ENCODE data around the gene ZNF24. TPM values are rescaled to one million over a fixed set of nuclear protein-coding genes. Genes with fewer than 3 reads are reported as not detected.
A peak's percentile ranks its signal among the peaks of the same experiment; 100 is the strongest.

ZNF24 gene
- polyA plus RNA-seq, 3 donors = 12.9 to 64.4 (median 54.3) TPM

- peak; percentile 98 for TF ChIP-seq CTCF (IDR thresholded peaks at IDR 0.05)
- no peak overlapping the region for H3K4me2 ChIP-seq (replicated peaks; ENCODE audit: extremely low read depth, low read length, poor library complexity, severe bottlenecking)
- peaks cover 0 to under 1% (median 0%) of the 10 kb centered on the region in 7 donors for H3K9me3 Mint-ChIP-seq
- H3K9me3 ChIP-seq (replicated peaks in 1 of 2; ENCODE audit: control insufficient read depth in 1 of 2, insufficient read depth in 1 of 2, low read length in 2 of 2) = no peaks in the 10 kb centered on the region
- H3K9ac ChIP-seq (ENCODE audit: insufficient read depth, low read length, poor library complexity, severe bottlenecking) = no peak overlapping the region
- H2AFZ ChIP-seq (ENCODE audit: insufficient read depth, low read depth, low read length, poor library complexity, severe bottlenecking) = no peak overlapping the region
- no peaks in the 10 kb centered on the region for H3K36me3 ChIP-seq (replicated peaks in 1 of 2; ENCODE audit: control insufficient read depth in 1 of 2, insufficient read depth in 2 of 2, low read length in 2 of 2)
- no peak overlapping the region for H3K4me3 ChIP-seq (replicated peaks in 1 of 3; ENCODE audit: low read depth in 2 of 3, low read length in 3 of 3)
- H3K27me3 Mint-ChIP-seq (ENCODE audit: low read depth in 3 of 3) = peaks cover 0 to 4% (median 2%) of the 10 kb centered on the region in 3 donors
- H3K27ac ChIP-seq (ENCODE audit: low read depth in 1 of 2, low read length in 2 of 2) = no peak overlapping the region
- H3K79me2 ChIP-seq (ENCODE audit: insufficient read depth, low read length) = no peaks in the 10 kb centered on the region
- H4K20me1 ChIP-seq (ENCODE audit: insufficient read depth, low read length) = no peaks in the 10 kb centered on the region
- H3K36me3 Mint-ChIP-seq = no peaks in the 10 kb centered on the region
- intact Hi-C loops (cut with micrococcal nuclease) = loop anchor here in 1 of 2 donors (5.0 kb wide), 1 partner anchor 566 kb away; no protein-coding TSS in a partner anchor
- H3K4me1 Mint-ChIP-seq = peaks cover 7% of the 10 kb centered on the region
- 61% methylated on average over 2 of the region's 7 CpGs for WGBS (ENCODE audit: insufficient coverage)
- peak; percentile 69 to 75 (median 69) for DNase-seq
- no peaks in the 10 kb centered on the region for H3K4me1 ChIP-seq (ENCODE audit: control insufficient read depth in 1 of 2, insufficient read depth in 2 of 2, low read length in 2 of 2)
- peak overlapping the region in 1 of 7 donors; percentile 15 for H3K27ac Mint-ChIP-seq
- no peak overlapping the region for H3K4me3 Mint-ChIP-seq
- peaks cover 0 to 2% of the 10 kb centered on the region in 2 donors for H3K27me3 ChIP-seq (ENCODE audit: control insufficient read depth in 2 of 2, insufficient read depth in 2 of 2, low read length in 2 of 2)
Observed at GRCh38 chr18:35386600-35387100, 42.4 kb upstream of the ZNF24 start.

- TF ChIP-seq CTCF (IDR thresholded peaks at IDR 0.05) = no peak
- Mint-ChIP-seq H3K9me3 (peaks cover 0 to 4% (median 0%) of the 10 kb centered on the region in 7 donors), H3K36me3 (no peaks in the 10 kb centered on the region), H3K4me3 (no peak overlapping the region), H3K27me3 (ENCODE audit: low read depth in 3 of 3) (peaks cover 2 to 3% (median 3%) of the 10 kb centered on the region in 3 donors), H3K27ac (no peak overlapping the region), H3K4me1 (peaks cover 8% of the 10 kb centered on the region)
- Histone ChIP-seq H3K9ac (ENCODE audit: insufficient read depth, low read length, poor library complexity, severe bottlenecking) (no peak overlapping the region), H3K27me3 (ENCODE audit: control insufficient read depth in 2 of 2, insufficient read depth in 2 of 2, low read length in 2 of 2) (no peaks in the 10 kb centered on the region), H3K4me3 (replicated peaks in 1 of 3; ENCODE audit: low read depth in 2 of 3, low read length in 3 of 3) (no peak overlapping the region), H3K36me3 (replicated peaks in 1 of 2; ENCODE audit: control insufficient read depth in 1 of 2, insufficient read depth in 2 of 2, low read length in 2 of 2) (no peaks in the 10 kb centered on the region), H4K20me1 (ENCODE audit: insufficient read depth, low read length) (no peaks in the 10 kb centered on the region), H3K9me3 (replicated peaks in 1 of 2; ENCODE audit: control insufficient read depth in 1 of 2, insufficient read depth in 1 of 2, low read length in 2 of 2) (no peaks in the 10 kb centered on the region), H3K79me2 (ENCODE audit: insufficient read depth, low read length) (no peaks in the 10 kb centered on the region), H3K27ac (ENCODE audit: low read depth in 1 of 2, low read length in 2 of 2) (no peak overlapping the region), H2AFZ (ENCODE audit: insufficient read depth, low read depth, low read length, poor library complexity, severe bottlenecking) (no peak overlapping the region), H3K4me2 (replicated peaks; ENCODE audit: extremely low read depth, low read length, poor library complexity, severe bottlenecking) (no peak overlapping the region), H3K4me1 (ENCODE audit: control insufficient read depth in 1 of 2, insufficient read depth in 2 of 2, low read length in 2 of 2) (no peaks in the 10 kb centered on the region)
- intact Hi-C loops (cut with micrococcal nuclease) = no loop called here
- WGBS (ENCODE audit: insufficient coverage) = 100% methylated on average over 1 of the region's 2 CpGs
- no peak for DNase-seq
Observed at GRCh38 chr18:35383136-35383535, 38.9 kb upstream of the ZNF24 start.
